A549 (cell line): ENCODE results near the gene SP2. TPM values are rescaled to one million over a fixed set of nuclear protein-coding genes. Genes with fewer than 3 reads are reported as not detected.
A peak's percentile ranks its signal among the peaks of the same experiment; 100 is the strongest.

Experiments
- ATAC-seq, 2 experiments: fragments of 200-7000 bp in 1 of 2; fragments of >200 bp in 1 of 2; cut with Nextera tagmentation in 1 of 2; cut with Tn5 transposase in 1 of 2; 3 replicates each; pipeline versions ENCODE4 v1.8.0 to v1.9.1; 2018 to 2020; ENCODE audit warnings: mild to moderate bottlenecking in 1 of 2, moderate library complexity in 1 of 2
- CTCF ChIA-PET: fragments of 300-600 bp; sonication (Branson Sonifier 250); formaldehyde crosslinking; extraction: SDS; loops from one replicate; lab custom pipeline; 2021; ENCODE audit warnings: antibody characterized with exemption, inconsistent platforms; lab: Yijun Ruan, JAX
- POLR2A ChIA-PET: fragments of 350-600 bp; formaldehyde crosslinking; extraction: SDS; loops from one replicate; lab custom pipeline; 2021; ENCODE audit warnings: antibody characterized with exemption, inconsistent platforms; lab: Yijun Ruan, JAX
- DNase-seq, 2 experiments: peaks; one replicate each; pipeline versions ENCODE4 v3.0.0 to v3.0.0-alpha.2; 2011 to 2016; ENCODE audit warnings: low read depth in 1 of 2, low spot score in 1 of 2
- FAIRE-seq: peaks from 2 replicates; lab custom pipeline; 2011; peaks lifted over from hg19 to GRCh38; lab: Jason Lieb, UNC
- H3K27ac ChIP-seq, 2 experiments: fragments of >200 bp; sonication (Bioruptor Twin); formaldehyde crosslinking; 3 replicates each; pipeline ENCODE4 v1.5.1; 2016 to 2017
- H3K4me1 ChIP-seq: fragments of >200 bp; sonication (Bioruptor Twin); formaldehyde crosslinking; 3 replicates; pipeline ENCODE4 v1.6.1; 2016
- H3K4me2 ChIP-seq: fragments of >200 bp; sonication (Bioruptor Twin); formaldehyde crosslinking; 3 replicates; pipeline ENCODE4 v1.6.1; 2016
- H3K4me3 ChIP-seq: fragments of >200 bp; sonication (Bioruptor Twin); formaldehyde crosslinking; 3 replicates; pipeline ENCODE4 v1.5.1; 2016
- H3K9me3 ChIP-seq: fragments of >200 bp; sonication (Bioruptor Twin); formaldehyde crosslinking; 3 replicates; pipeline ENCODE4 v1.6.1; 2016
- BHLHE40 ChIP-seq: IDR thresholded peaks from 2 replicates; pipeline ENCODE4 v1.6.1; 2012; ENCODE audit warnings: low read depth, low read length, inconsistent platforms
- CBX2 ChIP-seq: fragments of 200-600 bp; sonication (generic); IDR thresholded peaks from 2 replicates; pipeline ENCODE4 v1.6.1; 2016; ENCODE audit warnings: low read depth, mild to moderate bottlenecking, borderline replicate concordance
- CHD2 ChIP-seq: fragments of 150-350 bp; IDR thresholded peaks from 2 replicates; pipeline ENCODE4 v1.6.1; 2014; ENCODE audit warnings: low read length; ENCODE audit not compliant: partially characterized antibody
- FOSB ChIP-seq: fragments of 250-450 bp; sonication (Bioruptor Pico); IDR thresholded peaks from 2 replicates; pipeline ENCODE4 v1.5.0; 2020; ENCODE audit warnings: mild to moderate bottlenecking, moderate library complexity
- FOSL2 ChIP-seq, 2 experiments: fragments of 450-650 bp in 1 of 2; fragments of >200 bp in 1 of 2; sonication (Bioruptor Twin) in 1 of 2; formaldehyde crosslinking; IDR thresholded peaks; 2 replicates each; pipeline versions ENCODE4 v1.5.0 to v1.6.1; 2016 to 2020; ENCODE audit warnings: mild to moderate bottlenecking in 1 of 2, moderate library complexity in 1 of 2
- FOXS1 ChIP-seq: fragments of 250-450 bp; sonication (Bioruptor Pico); IDR thresholded peaks from 2 replicates; pipeline ENCODE4 v1.5.0; 2020; ENCODE audit warnings: mild to moderate bottlenecking, moderate library complexity
- GATA3 ChIP-seq: IDR thresholded peaks from 2 replicates; pipeline ENCODE4 v1.6.1; 2012; ENCODE audit warnings: borderline replicate concordance
- HES2 ChIP-seq: fragments of >200 bp; sonication (Bioruptor Twin); formaldehyde crosslinking; IDR thresholded peaks from 2 replicates; pipeline ENCODE4 v1.6.1; 2016
- HOXB5 ChIP-seq: fragments of 250-450 bp; sonication (Bioruptor Pico); IDR thresholded peaks from 2 replicates; pipeline ENCODE4 v1.5.0; 2020; ENCODE audit warnings: mild to moderate bottlenecking, moderate library complexity
- JUN ChIP-seq, 2 experiments: fragments of >200 bp; sonication (Bioruptor Twin); formaldehyde crosslinking; IDR thresholded peaks; 2 replicates in 1 of 2; 3 replicates in 1 of 2; pipeline ENCODE4 v1.6.1; 2016 to 2017
- KDM1A ChIP-seq: fragments of 200-600 bp; sonication (generic); IDR thresholded peaks from 2 replicates; pipeline ENCODE4 v1.6.1; 2016; ENCODE audit warnings: low read depth, mild to moderate bottlenecking
- KDM5A ChIP-seq: fragments of 200-600 bp; sonication (generic); IDR thresholded peaks from 2 replicates; pipeline ENCODE4 v1.6.1; 2016; ENCODE audit warnings: antibody characterized with exemption, mild to moderate bottlenecking
- MAFK ChIP-seq: fragments of 450-650 bp; IDR thresholded peaks from 2 replicates; pipeline ENCODE4 v1.6.1; 2014; ENCODE audit not compliant: partially characterized antibody
- NFE2L2 ChIP-seq: fragments of 150-350 bp; conservative IDR thresholded peaks from 2 replicates; pipeline ENCODE4 v1.6.1; 2014; ENCODE audit warnings: low read length
- PBX3 ChIP-seq: IDR thresholded peaks from 2 replicates; pipeline ENCODE4 v1.6.1; 2012
- PHF8 ChIP-seq: fragments of 200-600 bp; sonication (generic); IDR thresholded peaks from 2 replicates; pipeline ENCODE4 v1.6.1; 2016; ENCODE audit warnings: low read depth, mild to moderate bottlenecking, antibody characterized with exemption, moderate library complexity, borderline replicate concordance
- RAD21 ChIP-seq, 2 experiments: fragments of >200 bp in 1 of 2; sonication (Bioruptor Twin) in 1 of 2; formaldehyde crosslinking in 1 of 2; IDR thresholded peaks in 1 of 2; conservative IDR thresholded peaks in 1 of 2; 2 replicates in 1 of 2; 3 replicates in 1 of 2; pipeline ENCODE4 v1.6.1; 2012 to 2018; ENCODE audit warnings: inconsistent platforms in 1 of 2
- RCOR1 ChIP-seq: fragments of 150-350 bp; IDR thresholded peaks from 2 replicates; pipeline ENCODE4 v1.6.1; 2014; ENCODE audit warnings: antibody characterized with exemption, low read length, low read depth
- REST ChIP-seq: fragments of 200-600 bp; sonication (generic); IDR thresholded peaks from 2 replicates; pipeline ENCODE4 v1.6.1; 2016; ENCODE audit warnings: antibody characterized with exemption, mild to moderate bottlenecking, moderate library complexity
- USF2 ChIP-seq: fragments of 450-650 bp; IDR thresholded peaks from 2 replicates; pipeline ENCODE4 v1.6.1; 2014; ENCODE audit warnings: antibody characterized with exemption
- WGBS: methylation state at CpG from one replicate; pipeline ENCODE4 v1.1.6; 2017; ENCODE audit errors: missing lambda C conversion rate; 5-methylcytosine and 5-hydroxymethylcytosine counted together
- polyA plus RNA-seq, 4 experiments: library from polyadenylated mRNA; depleted of rRNA in 3 of 4; stranded (reverse); fragments of >200 nt; fragmentation: RNase III in 1 of 4; extraction: RNeasy Plus Mini Kit Qiagen cat#74134 plus additional on column Dnase treatment in 1 of 4; gene quantifications; 2 replicates in 3 of 4; 3 replicates in 1 of 4; pipeline ENCODE4 v1.2.3, GENCODE V29; 2011 to 2017

Gene SP2
- polyA plus RNA-seq, 2 of the 4 experiments (the other 2 are of a cell fraction), result 6.2 to 11.6 TPM

- TF ChIP-seq FOXS1 (CRISPR knock-in tag) (peak; percentile 33; the same call in 1 of the 2 replicates), USF2 (peak; percentile 90), FOSL2 (IDR thresholded peaks at IDR 0.05) (no peak), FOSL2 (CRISPR knock-in tag; IDR thresholded peaks at IDR 0.05) (peak; percentile 25; the same call in 1 of the 2 replicates), PHF8 (peak; percentile 79; the same call in 1 of the 2 replicates), HES2 (no peak)
- TF ChIP-seq, all 56 proteins: peak for 21
These were observed 45.4 kb downstream of the SP2 start, which contains the start of gene PNPO (continued) for GRCh38 chr17:47941246-47942095.

GRCh38 chr17:47942096-47942510 lies 46.1 kb downstream of the SP2 start:
- TF ChIP-seq RAD21 (conservative IDR thresholded peaks at IDR 0.05 in 1 of 2, IDR thresholded peaks at IDR 0.05 in 1 of 2), result no peak
- no peak for TF ChIP-seq MAFK
- no peak for TF ChIP-seq PBX3
- TF ChIP-seq HES2, result no peak
- TF ChIP-seq FOSL2 (IDR thresholded peaks at IDR 0.05), result no peak
- TF ChIP-seq FOSL2 (CRISPR knock-in tag; IDR thresholded peaks at IDR 0.05), result no peak
- TF ChIP-seq, all 56 proteins: peak for 0
- Histone ChIP-seq H3K27ac (peak overlapping the region; percentile 87 to 93), H3K4me2 (peak overlapping the region; percentile 89), H3K4me3 (peak overlapping the region; percentile 71), H3K4me1 (peaks cover 29% of the 10 kb centered on the region), H3K9me3 (no peaks in the 10 kb centered on the region)
- DNase-seq (no peak), ATAC-seq (no peak), FAIRE-seq (no peak)
- ChIA-PET POLR2A (interaction anchor here (0.9 to 1.2 kb wide), 2 partner anchors 37 to 45 kb away, joined by 3 read pairs; no protein-coding TSS in a partner anchor), CTCF (interaction anchor here (0.6 to 24.7 kb wide), 9 partner anchors 4 to 147 kb away, joined by 3 to 1426 read pairs (median 86); partner anchors contain the start of genes CDK5RAP3, PNPO, PRR15L and SCRN2)
- WGBS, result 8% methylated on average over 4 of the region's 5 CpGs

DNA sequence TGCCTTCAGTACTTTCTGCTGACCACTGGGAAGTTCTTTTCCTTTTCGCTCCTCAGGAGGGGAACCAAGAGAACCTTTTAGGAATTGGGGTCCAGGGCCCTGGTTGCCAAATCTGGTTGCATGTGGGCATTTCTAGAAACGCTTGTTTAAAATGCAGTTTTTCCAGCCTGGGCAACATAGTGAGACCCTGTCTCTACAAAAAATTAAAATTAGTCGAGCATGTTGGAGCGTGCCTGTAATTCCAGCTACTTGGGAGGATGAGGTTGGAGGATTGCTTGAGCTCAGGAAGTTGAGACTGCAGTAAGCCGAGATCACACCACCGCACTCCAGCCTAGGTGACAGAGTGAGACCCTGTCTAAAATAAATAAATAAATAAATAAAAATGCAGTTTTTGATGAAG lies 46.5 kb downstream of the SP2 start:
- peaks cover 33% of the 10 kb centered on the region for H3K4me1 ChIP-seq
- ChIA-PET POLR2A (interaction anchor here (1.2 kb wide), 1 partner anchor 46 kb away, joined by 3 read pairs; no protein-coding TSS in a partner anchor), CTCF (interaction anchor here (0.6 to 24.7 kb wide), 8 partner anchors 11 to 147 kb away, joined by 3 to 1426 read pairs (median 66); partner anchors contain the start of genes CDK5RAP3, PNPO, PRR15L and SCRN2)
- 0 out of 5 replicates have a peak, but pooled peaks of 1 of the 2 experiments have one; percentile 2 for TF ChIP-seq JUN (IDR thresholded peaks at IDR 0.05)
- TF ChIP-seq HOXB5 (CRISPR knock-in tag), result no peak
- TF ChIP-seq CBX2, result no peak
- no peak for TF ChIP-seq KDM1A
- TF ChIP-seq NFE2L2, result no peak
- TF ChIP-seq RCOR1, result no peak
- H3K4me3 ChIP-seq, result peak overlapping the region; percentile 71
- no peaks in the 10 kb centered on the region for H3K9me3 ChIP-seq
- DNase-seq, result no peak
- H3K4me2 ChIP-seq, result peak overlapping the region; percentile 89
- 77% methylated on average over 6 of the region's 6 CpGs for WGBS
- peak overlapping the region; percentile 87 to 93 for H3K27ac ChIP-seq
- no peak for FAIRE-seq
- ATAC-seq, result no peak

- Histone ChIP-seq H3K27ac (no peak overlapping the region), H3K9me3 (no peaks in the 10 kb centered on the region), H3K4me2 (no peak overlapping the region), H3K4me3 (no peak overlapping the region), H3K4me1 (peaks cover 59% of the 10 kb centered on the region)
- ATAC-seq, result no peak
- FAIRE-seq, result no peak
- CTCF ChIA-PET, result interaction anchor here (1.5 to 24.7 kb wide), 8 partner anchors 14 to 108 kb away, joined by 3 to 1426 read pairs (median 66); partner anchors contain the start of genes CDK5RAP3, PNPO, PRR15L and SCRN2
- POLR2A ChIA-PET, result no interaction called here
- DNase-seq, result no peak
- 96% methylated on average over 8 of the region's 8 CpGs for WGBS
- TF ChIP-seq RCOR1, result no peak
- TF ChIP-seq FOSB (CRISPR knock-in tag), result no peak
- no peak for TF ChIP-seq KDM5A
- no peak for TF ChIP-seq FOXS1 (CRISPR knock-in tag)
- no peak for TF ChIP-seq GATA3
- no peak for TF ChIP-seq CHD2
- TF ChIP-seq REST, result no peak
- no peak for TF ChIP-seq PBX3
- TF ChIP-seq BHLHE40, result no peak
These were observed 49.0 kb downstream of the SP2 start for GRCh38 chr17:47945080-47945479.
